Upper lobe of left lung (tissue), 6 donors: ENCODE results near the gene CLTCL1. TPM values are rescaled to one million over a fixed set of nuclear protein-coding genes. Genes with fewer than 3 reads are reported as not detected.
"Not testable (repeated sequence)": the region's sequence is repeated elsewhere in the genome, so short reads cannot be mapped to it uniquely, and the experiment has no call there.

ENCODE experiments used
- ATAC-seq, 2 donors: fragments of 200-7000 bp; cut with Tn5 transposase; one replicate each; pipeline ENCODE4 v1.9.1; 2022; ENCODE audit warnings: mild to moderate bottlenecking in 2 of 2, moderate library complexity in 2 of 2; ENCODE audit not compliant: low FRiP score in 2 of 2
- DNase-seq, 2 donors: peaks; one replicate each; pipeline ENCODE4 v3.0.0-alpha.2; 2019 to 2020
- H3K27ac ChIP-seq, 4 donors: fragments of 200-600 bp; sonication (generic); one replicate each; pipeline ENCODE4 v1.5.1; 2016 to 2019
- H3K27me3 ChIP-seq, 4 donors: fragments of 200-600 bp; sonication (generic); one replicate each; pipeline ENCODE4 v1.5.1; 2017 to 2019
- H3K36me3 ChIP-seq, 4 donors: fragments of 200-600 bp; sonication (generic); one replicate each; pipeline ENCODE4 v1.5.1; 2016 to 2019
- H3K4me1 ChIP-seq, 4 donors: fragments of 200-600 bp; sonication (generic); one replicate each; pipeline ENCODE4 v1.5.1; 2018 to 2019
- H3K4me3 ChIP-seq, 4 donors: fragments of 200-600 bp; sonication (generic); one replicate each; pipeline ENCODE4 v1.5.1; 2017 to 2019; ENCODE audit warnings: mild to moderate bottlenecking in 2 of 4, moderate library complexity in 1 of 4
- H3K9me3 ChIP-seq, 4 donors: fragments of 200-600 bp; sonication (generic); one replicate each; pipeline ENCODE4 v1.5.1; 2018 to 2019
- CTCF ChIP-seq, 6 experiments: fragments of 450-650 bp in 4 of 6; fragments of 200-600 bp in 2 of 6; sonication (generic) in 2 of 6; IDR thresholded peaks; one replicate each; pipeline ENCODE4 v1.5.1; 2016 to 2019; ENCODE audit warnings: antibody characterized with exemption in 6 of 6
- EP300 ChIP-seq, 4 donors: sonication (generic); formaldehyde crosslinking; IDR thresholded peaks; one replicate each; pipeline ENCODE4 v1.5.1; 2017; ENCODE audit warnings: antibody characterized with exemption in 4 of 4, control low read depth in 2 of 4
- POLR2A ChIP-seq, 4 donors: fragments of 450-650 bp; IDR thresholded peaks; one replicate each; pipeline ENCODE4 v1.5.1; 2016 to 2017; ENCODE audit warnings: antibody characterized with exemption in 4 of 4, mild to moderate bottlenecking in 2 of 4
- POLR2AphosphoS5 ChIP-seq, 2 donors: sonication (generic); formaldehyde crosslinking; IDR thresholded peaks; one replicate each; pipeline ENCODE4 v1.5.1; 2017; ENCODE audit warnings: antibody characterized with exemption in 2 of 2
- WGBS, 2 donors: methylation state at CpG; one replicate each; pipeline ENCODE4 v1.1.5; 2017 to 2018; 5-methylcytosine and 5-hydroxymethylcytosine counted together
- total RNA-seq, 6 donors: library from RNA; depleted of rRNA in 4 of 6; stranded (reverse); fragments of >200 nt in 4 of 6; gene quantifications; one replicate each; pipeline versions ENCODE4 v1.1.0 to v1.2.1, GENCODE V29; 2016 to 2021
- donor health status: DM: no; HTN: no; CAD: no; lungs with moderate emphysema.
- donor health status: DM: no; HTN: yes; CAD: no; lungs with severe emphysema.

CLTCL1 gene
- total RNA-seq, 6 donors from 2014 or later: 3.0 to 14.7 (median 6.0) TPM

- peaks cover 11 to 30% (median 22%) of the 10 kb centered on the region in 4 donors for H3K9me3 ChIP-seq
- ATAC-seq (no peak), DNase-seq (no peak)
- TF ChIP-seq CTCF (IDR thresholded peaks at IDR 0.05) (no peak), EP300 (IDR thresholded peaks at IDR 0.05) (no peak), POLR2A (IDR thresholded peaks at IDR 0.05) (no peak), POLR2AphosphoS5 (IDR thresholded peaks at IDR 0.05) (no peak)
- H3K4me3 ChIP-seq: no peak overlapping the region
- H3K27ac ChIP-seq: no peak overlapping the region
- no peaks in the 10 kb centered on the region for H3K4me1 ChIP-seq
- H3K36me3 ChIP-seq: no peaks in the 10 kb centered on the region
- H3K27me3 ChIP-seq: no peaks in the 10 kb centered on the region
Observed at GRCh38 chr22:19319281-19319680, 27.8 kb upstream of the CLTCL1 start.

GRCh38 chr22:19317865-19318264 is 26.3 kb upstream of the CLTCL1 start:
- no peak for ATAC-seq
- H3K27ac ChIP-seq: no peak overlapping the region
- H3K36me3 ChIP-seq: no peaks in the 10 kb centered on the region
- TF ChIP-seq POLR2A (IDR thresholded peaks at IDR 0.05) (no peak), CTCF (IDR thresholded peaks at IDR 0.05) (no peak), POLR2AphosphoS5 (IDR thresholded peaks at IDR 0.05) (no peak), EP300 (IDR thresholded peaks at IDR 0.05) (no peak)
- H3K9me3 ChIP-seq: peaks cover 11 to 30% (median 22%) of the 10 kb centered on the region in 4 donors
- DNase-seq: no peak
- H3K4me3 ChIP-seq: no peak overlapping the region
- H3K4me1 ChIP-seq: no peaks in the 10 kb centered on the region
- H3K27me3 ChIP-seq: no peaks in the 10 kb centered on the region

DNA sequence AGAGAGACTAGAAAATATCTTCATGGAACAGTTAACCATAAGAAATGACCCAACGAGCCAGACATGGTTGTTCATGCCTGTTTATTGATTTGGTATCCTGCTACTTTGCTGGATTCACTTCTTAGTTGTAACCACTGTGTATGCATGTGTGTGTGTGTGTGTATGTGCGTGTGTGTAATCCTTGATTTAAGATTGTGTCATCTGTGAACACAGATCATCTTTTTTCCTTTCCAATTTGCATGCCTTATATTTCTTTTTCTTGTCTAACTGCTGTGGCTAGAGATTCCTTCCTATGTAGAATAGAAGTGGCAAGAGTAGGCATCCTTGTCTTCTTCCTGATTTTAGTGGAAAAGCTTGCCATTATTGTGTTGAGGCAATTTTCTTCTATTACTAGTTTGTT is 16.4 kb upstream of the CLTCL1 start:
- WGBS, 2 donors: 68 to 73% methylated on average over 2 of the region's 2 CpGs
- DNase-seq (no peak), ATAC-seq (no peak)
- TF ChIP-seq POLR2AphosphoS5 (IDR thresholded peaks at IDR 0.05): no peak
- TF ChIP-seq EP300 (IDR thresholded peaks at IDR 0.05): no peak
- no peak for TF ChIP-seq POLR2A (IDR thresholded peaks at IDR 0.05)
- TF ChIP-seq CTCF (IDR thresholded peaks at IDR 0.05): no peak
- Histone ChIP-seq H3K27ac (no peak overlapping the region), H3K4me3 (no peak overlapping the region), H3K36me3 (no peaks in the 10 kb centered on the region), H3K4me1 (no peaks in the 10 kb centered on the region), H3K27me3 (no peaks in the 10 kb centered on the region), H3K9me3 (no peaks in the 10 kb centered on the region)

- not testable (repeated sequence) for H3K9me3 ChIP-seq, H3K36me3 ChIP-seq, ATAC-seq, DNase-seq, H3K27ac ChIP-seq, H3K27me3 ChIP-seq, H3K4me3 ChIP-seq, H3K4me1 ChIP-seq
- 90 to 91% methylated on average over 6 of the region's 6 CpGs for WGBS, 2 donors
Observed at GRCh38 chr22:19306535-19306934, 15.0 kb upstream of the CLTCL1 start.

DNA sequence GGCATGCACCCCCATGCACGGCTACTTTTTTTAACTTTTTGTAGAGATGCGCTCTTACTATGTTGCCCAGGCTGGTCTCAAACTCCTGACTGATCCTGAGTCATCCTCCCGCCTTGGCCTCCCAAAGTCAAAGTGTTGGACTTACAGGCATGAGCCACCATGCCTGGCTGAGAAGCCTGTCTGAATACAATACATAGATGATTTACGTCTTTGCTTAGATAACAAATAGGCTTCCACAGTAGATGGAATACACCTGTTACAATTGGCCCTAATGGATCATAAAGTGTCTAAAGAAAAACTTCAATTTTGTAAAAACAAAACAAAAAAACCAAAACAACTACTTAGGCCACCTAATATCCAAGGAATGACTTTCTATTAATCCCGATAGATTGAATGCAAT is 13.0 kb upstream of the CLTCL1 start:
- Histone ChIP-seq H3K4me3 (no peak overlapping the region), H3K27me3 (no peaks in the 10 kb centered on the region), H3K27ac (no peak overlapping the region), H3K9me3 (no peaks in the 10 kb centered on the region), H3K36me3 (no peaks in the 10 kb centered on the region), H3K4me1 (no peaks in the 10 kb centered on the region)
- 97 to 99% methylated on average over 5 of the region's 5 CpGs for WGBS, 2 donors
- no peak for DNase-seq
- ATAC-seq: no peak
- TF ChIP-seq POLR2AphosphoS5 (IDR thresholded peaks at IDR 0.05) (no peak), CTCF (IDR thresholded peaks at IDR 0.05) (no peak), EP300 (IDR thresholded peaks at IDR 0.05) (no peak), POLR2A (IDR thresholded peaks at IDR 0.05) (no peak)
